ENCODE measurements around the gene TAS2R3. TPM values are rescaled to one million over a fixed set of nuclear protein-coding genes. Genes with fewer than 3 reads are reported as not detected.

TAS2R3 gene
- polyA plus RNA-seq, 3 donors, result 0.19 to 0.80 (median 0.51) TPM

DNA sequence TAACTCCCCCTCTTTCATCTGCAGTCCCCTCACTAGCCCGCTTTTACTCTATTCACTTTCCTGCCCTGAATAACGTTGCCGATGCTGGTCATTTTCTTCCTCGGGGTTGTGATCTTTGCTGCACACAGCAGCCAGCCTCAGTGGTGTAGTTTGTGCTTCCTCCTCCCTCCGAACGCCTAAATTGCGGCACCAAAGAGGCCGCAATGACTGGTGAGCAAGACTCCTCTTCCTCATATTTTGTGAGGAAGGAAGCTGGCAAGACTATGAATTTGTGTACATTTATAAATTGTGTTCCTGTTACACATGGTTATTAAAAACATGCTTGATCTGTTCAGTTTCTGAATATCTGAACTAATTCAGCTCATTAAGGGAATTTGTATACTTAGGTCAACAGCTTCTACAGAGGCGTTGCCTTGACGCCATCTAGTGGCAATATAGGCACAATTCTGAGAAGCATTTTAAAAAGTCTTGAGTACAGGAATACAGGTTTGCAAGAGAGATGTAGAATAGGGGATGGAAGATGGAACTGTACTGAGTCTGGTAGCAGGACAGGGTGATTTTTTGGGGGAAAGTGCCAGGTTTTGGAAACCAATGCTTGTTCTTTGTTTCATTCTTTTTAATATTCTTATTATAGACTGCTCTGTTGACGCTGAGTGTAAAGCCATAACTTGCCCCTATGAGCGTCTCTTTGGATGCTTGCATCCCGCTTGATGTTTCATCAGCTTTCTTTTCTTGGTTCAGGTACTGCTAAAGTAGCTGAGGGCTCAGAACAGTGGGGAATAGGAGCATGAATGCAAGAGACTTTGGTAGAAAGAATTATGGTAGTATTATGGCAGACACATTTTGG is 22.0 kb downstream of the TAS2R3 start:
- peak in 2 of 3 donors; percentile 7 to 12 for DNase-seq (ENCODE audit: low read depth in 3 of 3, low spot score in 2 of 3)

DNA sequence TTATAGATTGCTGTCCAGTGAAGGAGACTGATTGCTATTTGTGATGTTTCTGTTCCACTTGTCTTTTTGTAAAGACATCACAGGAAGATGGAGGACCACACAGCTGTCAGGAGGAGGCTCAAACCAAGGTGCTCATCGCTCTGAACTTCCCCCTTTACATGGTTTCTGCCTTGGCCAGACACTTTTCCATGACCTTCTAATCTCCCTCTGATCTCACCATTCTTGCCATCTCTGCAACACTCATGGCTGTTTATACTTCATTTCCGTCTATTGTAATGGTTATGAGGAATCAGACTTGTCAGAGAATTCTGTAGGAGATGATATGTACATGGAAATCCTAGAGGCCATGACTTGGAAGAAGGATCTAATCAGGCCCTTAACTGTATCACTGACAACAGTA is 24.4 kb downstream of the TAS2R3 start:
- DNase-seq (ENCODE audit: low read depth in 3 of 3, low spot score in 2 of 3), result no peak

DNA sequence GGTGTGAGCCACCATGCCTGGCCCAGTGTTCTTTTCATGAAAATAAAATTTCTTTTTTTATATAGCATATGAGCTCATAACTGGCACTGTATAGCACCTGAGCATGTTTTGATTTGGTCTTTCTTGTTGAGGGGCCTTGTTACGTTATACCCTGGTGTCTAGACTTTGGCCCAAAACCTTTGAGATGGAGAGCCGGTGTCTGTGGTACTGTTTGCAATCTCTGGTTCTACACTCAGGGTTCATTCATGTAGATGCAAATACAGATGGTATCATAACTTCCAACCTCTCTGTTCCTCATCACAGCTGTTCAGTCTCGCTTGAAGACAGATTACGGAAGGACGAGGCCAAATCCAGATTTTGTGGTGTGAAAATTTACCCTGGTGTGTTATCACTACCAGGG is 26.0 kb downstream of the TAS2R3 start, which contains the start of gene TAS2R5:
TSS of gene TAS2R5 (plus strand) at position 301 of the 400 bp plus-strand sequence. CDS start 145 bp downstream, outside the sequence.
- DNase-seq (ENCODE audit: low read depth in 3 of 3, low spot score in 2 of 3), result no peak

DNA sequence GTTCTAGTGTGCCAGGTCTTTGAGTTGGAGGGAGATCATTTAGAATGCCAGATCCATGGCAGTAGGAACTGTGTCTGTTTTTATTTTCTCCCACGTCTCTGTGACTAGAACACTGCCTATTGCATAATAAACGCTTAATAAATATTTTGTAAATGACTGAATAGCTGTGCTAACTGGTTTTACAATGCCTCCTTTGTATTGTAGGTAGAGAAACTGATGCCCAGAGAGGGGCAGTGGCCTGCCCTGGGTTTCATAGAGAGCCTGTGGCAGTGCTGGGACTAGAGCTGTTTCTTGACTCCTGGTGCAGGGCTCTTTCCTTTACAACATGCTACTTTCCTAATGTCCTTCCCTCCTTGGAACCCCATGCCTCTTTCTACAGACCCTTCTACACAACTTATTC is 28.6 kb downstream of the TAS2R3 start:
- no peak for DNase-seq (ENCODE audit: low read depth in 3 of 3, low spot score in 2 of 3)

Other genes with a start within 250 kb of the TAS2R3 start
- 10 to 100 TPM; 35.9 to 41.3 (median 38.8) TPM for gene AGK, start 212.7 kb upstream of the TAS2R3 start, polyA plus RNA-seq (ENCODE audit: insufficient read length in 3 of 3)
- gene DENND11, start 61.9 kb upstream of the TAS2R3 start, polyA plus RNA-seq (ENCODE audit: insufficient read length in 3 of 3), result 10 to 100 TPM; 26.8 to 28.1 (median 27.3) TPM
- gene WEE2, start 55.7 kb upstream of the TAS2R3 start, polyA plus RNA-seq (ENCODE audit: insufficient read length in 3 of 3), result under 1 TPM in 2 of 3 donors, not detected in 1; 0.19 to 0.35 TPM
- gene SSBP1, start 25.7 kb upstream of the TAS2R3 start, polyA plus RNA-seq (ENCODE audit: insufficient read length in 3 of 3), result 100 to 1,000 TPM; 146 to 159 (median 149) TPM
- 1 to 10 TPM in 2 of 3 donors, under 1 TPM in 1; 0.92 to 1.2 (median 1.2) TPM for gene TAS2R4, start 12.6 kb downstream of the TAS2R3 start, polyA plus RNA-seq (ENCODE audit: insufficient read length in 3 of 3)
- gene TAS2R5, start 26.1 kb downstream of the TAS2R3 start, polyA plus RNA-seq (ENCODE audit: insufficient read length in 3 of 3), result 1 to 10 TPM; 1.4 to 2.2 (median 2.2) TPM
- gene PRSS37, start 77.4 kb downstream of the TAS2R3 start, polyA plus RNA-seq (ENCODE audit: insufficient read length in 3 of 3), result under 1 TPM in 1 of 3 donors, not detected in 2; 0.08 TPM
- not detected for gene OR9A4, start 152.3 kb downstream of the TAS2R3 start, polyA plus RNA-seq (ENCODE audit: insufficient read length in 3 of 3)
- under 1 TPM; 0.14 to 0.26 (median 0.25) TPM for gene CLEC5A, start 182.9 kb downstream of the TAS2R3 start, polyA plus RNA-seq (ENCODE audit: insufficient read length in 3 of 3)
- not detected for gene TAS2R38, start 209.7 kb downstream of the TAS2R3 start, polyA plus RNA-seq (ENCODE audit: insufficient read length in 3 of 3)
- gene MGAM, start 231.8 kb downstream of the TAS2R3 start, polyA plus RNA-seq (ENCODE audit: insufficient read length in 3 of 3), result 10 to 100 TPM; 13.7 to 25.4 (median 16.9) TPM